Cardiac muscle cell (in vitro differentiated cells and primary cell): ENCODE results near the gene CXCL17. TPM values are rescaled to one million over a fixed set of nuclear protein-coding genes. Genes with fewer than 3 reads are reported as not detected.

ENCODE experiments used
- DNase-seq, 2 donors: peaks; one replicate each; pipeline versions ENCODE4 v3.0.0 to v3.0.0-alpha.2; 2010 to 2017; ENCODE audit warnings: low read depth in 1 of 2, low spot score in 1 of 2
- H3K27ac ChIP-seq: fragments of 200-600 bp; sonication (generic); 2 replicates; pipeline ENCODE4 v1.5.1; 2016
- H3K27me3 ChIP-seq: fragments of 200-600 bp; sonication (generic); 2 replicates; pipeline ENCODE4 v1.6.0; 2016; ENCODE audit warnings: control low read depth
- H3K36me3 ChIP-seq: fragments of 200-600 bp; sonication (generic); 2 replicates; pipeline ENCODE4 v1.5.1; 2016; ENCODE audit warnings: control low read depth
- H3K4me1 ChIP-seq: fragments of 200-600 bp; sonication (generic); 2 replicates; pipeline ENCODE4 v1.8.1; 2017; ENCODE audit warnings: low read depth, mild to moderate bottlenecking, mixed run types
- H3K4me3 ChIP-seq: fragments of 200-600 bp; sonication (generic); 2 replicates; pipeline ENCODE4 v1.5.1; 2016; ENCODE audit warnings: mild to moderate bottlenecking
- H3K9me3 ChIP-seq: fragments of 200-600 bp; sonication (generic); 2 replicates; pipeline ENCODE4 v1.5.1; 2017; ENCODE audit warnings: low read depth, mild to moderate bottlenecking, control low read depth
- CTCF ChIP-seq: IDR thresholded peaks from 2 replicates; pipeline ENCODE4 v1.5.1; 2012; ENCODE audit warnings: low read depth, mild to moderate bottlenecking, low read length
- polyA plus RNA-seq: library from polyadenylated mRNA; unstranded; fragments of >200 nt; fragmentation: Nextera tagmentation; extraction: Ambion mirVana; gene quantifications from 2 replicates; pipeline ENCODE4 v1.2.1, GENCODE V29; 2016
- total RNA-seq: library from RNA; depleted of rRNA; stranded (reverse); fragments of >200 nt; gene quantifications from 2 replicates; pipeline ENCODE4 v1.2.3, GENCODE V29; 2016

Gene CXCL17
- total and polyA plus RNA-seq, 2 experiments from 2014 or later = 1.1 TPM; not detected in 1

- Histone ChIP-seq H3K36me3 (peaks cover 2% of the 10 kb centered on the region), H3K27ac (peak overlapping the region; percentile 11), H3K4me3 (peak overlapping the region; percentile 48), H3K4me1 (peaks cover 4% of the 10 kb centered on the region), H3K27me3 (no peaks in the 10 kb centered on the region), H3K9me3 (no peaks in the 10 kb centered on the region)
- peak; percentile 83 to 87 for DNase-seq
- peak; percentile 85 for TF ChIP-seq CTCF
Measured at GRCh38 chr19:42401365-42402303, 41.1 kb downstream of the CXCL17 start.

GRCh38 chr19:42400404-42400803 is 42.3 kb downstream of the CXCL17 start:
- no peak overlapping the region for H3K4me3 ChIP-seq
- no peaks in the 10 kb centered on the region for H3K27me3 ChIP-seq
- no peaks in the 10 kb centered on the region for H3K9me3 ChIP-seq
- peaks cover 2% of the 10 kb centered on the region for H3K36me3 ChIP-seq
- no peak overlapping the region for H3K27ac ChIP-seq
- no peak for DNase-seq
- TF ChIP-seq CTCF = no peak
- H3K4me1 ChIP-seq = peaks cover 4% of the 10 kb centered on the region

GRCh38 chr19:42397263-42398166 is 45.2 kb downstream of the CXCL17 start:
- Histone ChIP-seq H3K9me3 (no peaks in the 10 kb centered on the region), H3K27ac (no peak overlapping the region), H3K4me1 (peaks cover 3% of the 10 kb centered on the region), H3K4me3 (peak overlapping the region; percentile 44), H3K36me3 (no peaks in the 10 kb centered on the region), H3K27me3 (no peaks in the 10 kb centered on the region)
- no peak for DNase-seq
- TF ChIP-seq CTCF = no peak

- TF ChIP-seq CTCF = no peak
- peaks cover 2% of the 10 kb centered on the region for H3K27me3 ChIP-seq
- H3K4me1 ChIP-seq = no peaks in the 10 kb centered on the region
- H3K36me3 ChIP-seq = no peaks in the 10 kb centered on the region
- no peaks in the 10 kb centered on the region for H3K9me3 ChIP-seq
- H3K4me3 ChIP-seq = peak overlapping the region; percentile 44
- peak overlapping the region; percentile 61 for H3K27ac ChIP-seq
- peak; percentile 98 to 99 for DNase-seq
Measured at GRCh38 chr19:42396381-42397262, 46.1 kb downstream of the CXCL17 start.

GRCh38 chr19:42394751-42395150 is 48.0 kb downstream of the CXCL17 start:
- Histone ChIP-seq H3K9me3 (no peaks in the 10 kb centered on the region), H3K36me3 (no peaks in the 10 kb centered on the region), H3K27me3 (peaks cover 19% of the 10 kb centered on the region), H3K27ac (no peak overlapping the region), H3K4me3 (no peak overlapping the region), H3K4me1 (no peaks in the 10 kb centered on the region)
- DNase-seq = peak in 1 of 2 donors; percentile 10
- TF ChIP-seq CTCF = no peak
